Activated naive CD8-positive, alpha-beta T cell treated with anti-CD3 and anti-CD28 coated beads for 36 hours (primary cell): ENCODE data around the gene HHATL. TPM values are rescaled to one million over a fixed set of nuclear protein-coding genes. Genes with fewer than 3 reads are reported as not detected.
A peak's percentile ranks its signal among the peaks of the same experiment; 100 is the strongest.

Source experiments
- DNase-seq: peaks from one replicate; pipeline ENCODE4 v3.0.0; 2021
- H3K27ac Mint-ChIP-seq: one replicate; pipeline ENCODE4 v1.8.0; 2022; ENCODE audit warnings: mild to moderate bottlenecking, moderate library complexity, mixed read lengths
- H3K27me3 Mint-ChIP-seq: one replicate; pipeline ENCODE4 v1.8.0; 2022; ENCODE audit warnings: mild to moderate bottlenecking, mixed read lengths
- H3K36me3 Mint-ChIP-seq: one replicate; pipeline ENCODE4 v1.8.0; 2021; ENCODE audit warnings: mild to moderate bottlenecking, mixed read lengths
- H3K4me1 Mint-ChIP-seq: one replicate; pipeline ENCODE4 v1.8.0; 2021; ENCODE audit warnings: mixed read lengths
- H3K4me3 Mint-ChIP-seq: one replicate; pipeline ENCODE4 v1.8.0; 2022; ENCODE audit warnings: mild to moderate bottlenecking, moderate library complexity, mixed read lengths
- H3K9me3 Mint-ChIP-seq: one replicate; pipeline ENCODE4 v1.8.0; 2022; ENCODE audit warnings: mixed read lengths
- total RNA-seq, 2 experiments: library from RNA; stranded (reverse); gene quantifications; one replicate each; pipeline ENCODE4 v1.2.3, GENCODE V29; 2021

Gene HHATL
- total RNA-seq, 2 experiments from 2014 or later, result not detected

- no peaks in the 10 kb centered on the region for H3K36me3 Mint-ChIP-seq
- no peaks in the 10 kb centered on the region for H3K9me3 Mint-ChIP-seq
- no peak overlapping the region for H3K4me3 Mint-ChIP-seq
- peaks cover 22% of the 10 kb centered on the region for H3K27me3 Mint-ChIP-seq
- H3K4me1 Mint-ChIP-seq, result peaks cover 5% of the 10 kb centered on the region
- H3K27ac Mint-ChIP-seq, result no peak overlapping the region
- no peak for DNase-seq
These were observed 13.8 kb downstream of the HHATL start for GRCh38 chr3:42688487-42689420.

GRCh38 chr3:42688016-42688415, 14.6 kb downstream of the HHATL start:
- Mint-ChIP-seq H3K27ac (no peak overlapping the region), H3K9me3 (no peaks in the 10 kb centered on the region), H3K36me3 (no peaks in the 10 kb centered on the region), H3K27me3 (peaks cover 23% of the 10 kb centered on the region), H3K4me1 (peaks cover 5% of the 10 kb centered on the region), H3K4me3 (no peak overlapping the region)
- no peak for DNase-seq

GRCh38 chr3:42686832-42687650, 15.6 kb downstream of the HHATL start:
- Mint-ChIP-seq H3K27ac (no peak overlapping the region), H3K4me3 (no peak overlapping the region), H3K36me3 (no peaks in the 10 kb centered on the region), H3K4me1 (peaks cover 5% of the 10 kb centered on the region), H3K27me3 (peaks cover 23% of the 10 kb centered on the region), H3K9me3 (no peaks in the 10 kb centered on the region)
- DNase-seq, result no peak

- Mint-ChIP-seq H3K36me3 (no peaks in the 10 kb centered on the region), H3K27ac (no peak overlapping the region), H3K4me1 (peaks cover 5% of the 10 kb centered on the region), H3K9me3 (no peaks in the 10 kb centered on the region), H3K27me3 (peaks cover 27% of the 10 kb centered on the region), H3K4me3 (peak overlapping the region; percentile 42)
- DNase-seq, result no peak
These were observed 16.4 kb downstream of the HHATL start for GRCh38 chr3:42685891-42686820.

GRCh38 chr3:42685363-42685881, 17.2 kb downstream of the HHATL start, which contains the start of gene KLHL40:
Gene KLHL40, plus strand, starts transcription at chr3:42685537. Its CDS starts 82 bp downstream, at chr3:42685619.
- H3K4me3 Mint-ChIP-seq, result peak within 1 kb of the TSS; percentile 42
- peaks cover 5% of the 10 kb centered on the region for H3K4me1 Mint-ChIP-seq
- no peak within 1 kb of the TSS for H3K27ac Mint-ChIP-seq
- no peak for DNase-seq
- no peaks in the 10 kb centered on the region for H3K9me3 Mint-ChIP-seq
- peaks cover 27% of the 10 kb centered on the region for H3K27me3 Mint-ChIP-seq
- no peaks in the 10 kb centered on the region for H3K36me3 Mint-ChIP-seq

GRCh38 chr3:42684632-42685362, 17.8 kb downstream of the HHATL start:
- peaks cover 27% of the 10 kb centered on the region for H3K27me3 Mint-ChIP-seq

GRCh38 chr3:42683875-42684598, 18.6 kb downstream of the HHATL start:
- Mint-ChIP-seq H3K27me3 (peaks cover 27% of the 10 kb centered on the region), H3K36me3 (no peaks in the 10 kb centered on the region), H3K4me1 (peaks cover 5% of the 10 kb centered on the region), H3K9me3 (peaks cover 1% of the 10 kb centered on the region), H3K4me3 (no peak overlapping the region), H3K27ac (no peak overlapping the region)
- DNase-seq, result no peak

More at GRCh38 chr3:42684632-42685362, 17.8 kb downstream of the HHATL start:
- H3K4me1 Mint-ChIP-seq, result peaks cover 5% of the 10 kb centered on the region
- DNase-seq, result no peak
- H3K27ac Mint-ChIP-seq, result no peak overlapping the region
- H3K36me3 Mint-ChIP-seq, result no peaks in the 10 kb centered on the region
- no peaks in the 10 kb centered on the region for H3K9me3 Mint-ChIP-seq
- no peak overlapping the region for H3K4me3 Mint-ChIP-seq

GRCh38 chr3:42682301-42683070, 20.1 kb downstream of the HHATL start:
- no peak overlapping the region for H3K4me3 Mint-ChIP-seq
- peaks cover 5% of the 10 kb centered on the region for H3K4me1 Mint-ChIP-seq
- H3K27ac Mint-ChIP-seq, result no peak overlapping the region
- H3K9me3 Mint-ChIP-seq, result peaks cover 12% of the 10 kb centered on the region
- H3K27me3 Mint-ChIP-seq, result peaks cover 27% of the 10 kb centered on the region
- no peak for DNase-seq
- no peaks in the 10 kb centered on the region for H3K36me3 Mint-ChIP-seq

- H3K4me3 Mint-ChIP-seq, result no peak overlapping the region
- H3K27ac Mint-ChIP-seq, result no peak overlapping the region
- peaks cover 5% of the 10 kb centered on the region for H3K4me1 Mint-ChIP-seq
- no peak for DNase-seq
- H3K36me3 Mint-ChIP-seq, result no peaks in the 10 kb centered on the region
- H3K9me3 Mint-ChIP-seq, result peaks cover 13% of the 10 kb centered on the region
- peaks cover 25% of the 10 kb centered on the region for H3K27me3 Mint-ChIP-seq
These were observed 21.1 kb downstream of the HHATL start for GRCh38 chr3:42681361-42682038.

GRCh38 chr3:42680806-42681205, 21.8 kb downstream of the HHATL start:
- peaks cover 18% of the 10 kb centered on the region for H3K27me3 Mint-ChIP-seq
- DNase-seq, result no peak
- no peak overlapping the region for H3K27ac Mint-ChIP-seq
- peaks cover 20% of the 10 kb centered on the region for H3K9me3 Mint-ChIP-seq
- peaks cover 4% of the 10 kb centered on the region for H3K4me1 Mint-ChIP-seq
- H3K36me3 Mint-ChIP-seq, result no peaks in the 10 kb centered on the region
- H3K4me3 Mint-ChIP-seq, result no peak overlapping the region

- Mint-ChIP-seq H3K27me3 (peaks cover 15% of the 10 kb centered on the region), H3K4me3 (no peak overlapping the region), H3K27ac (no peak overlapping the region), H3K9me3 (peaks cover 20% of the 10 kb centered on the region), H3K4me1 (peaks cover 3% of the 10 kb centered on the region), H3K36me3 (no peaks in the 10 kb centered on the region)
- DNase-seq, result no peak
These were observed 22.3 kb downstream of the HHATL start for GRCh38 chr3:42680271-42680670.

- Mint-ChIP-seq H3K4me3 (no peak overlapping the region), H3K4me1 (no peaks in the 10 kb centered on the region), H3K27me3 (peaks cover 4% of the 10 kb centered on the region), H3K36me3 (no peaks in the 10 kb centered on the region), H3K27ac (no peak overlapping the region), H3K9me3 (peaks cover 20% of the 10 kb centered on the region)
- no peak for DNase-seq
These were observed 24.2 kb downstream of the HHATL start for GRCh38 chr3:42678447-42678846.
